SK-N-MC (cell line): ENCODE results near the gene CSF1R.
"Not testable (repeated sequence)": the region's sequence is repeated elsewhere in the genome, so short reads cannot be mapped to it uniquely, and the experiment has no call there.

ENCODE experiments used
- DNase-seq: peaks from one replicate; pipeline ENCODE4 v3.0.0-alpha.2; 2011; ENCODE audit warnings: low read depth, low spot score
- H3K27ac ChIP-seq: fragments of 200-600 bp; sonication (generic); 2 replicates; pipeline ENCODE4 v1.5.1; 2016; ENCODE audit warnings: mixed run types
- H3K36me3 ChIP-seq: fragments of 200-600 bp; sonication (generic); 2 replicates; pipeline ENCODE4 v1.6.1; 2017; ENCODE audit warnings: antibody characterized with exemption, low read length, mixed read lengths; ENCODE audit not compliant: insufficient read depth
- H3K4me3 ChIP-seq: fragments of 200-600 bp; sonication (generic); 2 replicates; pipeline ENCODE4 v1.5.1; 2016
- H3K9ac ChIP-seq: fragments of 200-600 bp; sonication (generic); 2 replicates; pipeline ENCODE4 v1.8.0; 2017; ENCODE audit warnings: mixed run types, mixed read lengths; ENCODE audit not compliant: insufficient read length
- H3K9me3 ChIP-seq: fragments of 200-600 bp; sonication (generic); 2 replicates; pipeline ENCODE4 v1.6.1; 2017; ENCODE audit warnings: low read depth, mild to moderate bottlenecking, antibody characterized with exemption, low read length, moderate library complexity, mixed read lengths
- EZH2 ChIP-seq: fragments of 200-600 bp; sonication (generic); IDR thresholded peaks from one replicate; pipeline ENCODE4 v1.6.1; 2017; ENCODE audit warnings: antibody characterized with exemption
- FOXP2 ChIP-seq: optimal IDR thresholded peaks from 2 replicates; pipeline ENCODE3; 2011; ENCODE audit warnings: mild to moderate bottlenecking, moderate library complexity; ENCODE audit not compliant: insufficient read depth; ENCODE audit errors: extremely low read length, control extremely low read depth
- POLR2AphosphoS5 ChIP-seq: IDR thresholded peaks from 2 replicates; pipeline ENCODE4 v1.6.1; 2012; ENCODE audit warnings: mild to moderate bottlenecking, low read depth, low read length, borderline replicate concordance

Gene CSF1R

DNA sequence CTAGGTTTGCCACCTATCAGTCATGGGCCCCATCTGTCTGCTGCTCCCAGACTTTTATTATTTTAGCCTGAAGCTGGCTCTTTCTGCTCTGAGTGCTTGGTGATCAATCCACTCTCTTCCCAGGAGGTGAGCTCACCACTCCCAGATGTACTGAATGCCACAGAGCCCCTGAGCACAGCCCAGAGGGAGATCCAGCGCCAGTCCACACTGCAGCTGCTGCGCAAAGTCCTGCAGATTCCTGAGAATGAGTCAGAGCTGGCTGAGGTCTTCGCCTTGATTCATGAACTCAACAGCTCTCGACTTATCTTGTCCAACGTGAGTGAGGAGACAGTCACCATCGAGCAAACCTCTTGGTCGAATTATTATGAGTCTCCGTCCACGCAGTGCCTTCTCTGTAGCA lies 49.8 kb downstream of the CSF1R start:
- no peak overlapping the region for H3K4me3 ChIP-seq
- no peak for DNase-seq
- H3K9me3 ChIP-seq, result no peaks in the 10 kb centered on the region
- no peak overlapping the region for H3K27ac ChIP-seq
- no peak overlapping the region for H3K9ac ChIP-seq
- H3K36me3 ChIP-seq, result peaks cover 93% of the 10 kb centered on the region
- no peak for TF ChIP-seq POLR2AphosphoS5
- no peak for TF ChIP-seq FOXP2
- no peak for TF ChIP-seq EZH2

DNA sequence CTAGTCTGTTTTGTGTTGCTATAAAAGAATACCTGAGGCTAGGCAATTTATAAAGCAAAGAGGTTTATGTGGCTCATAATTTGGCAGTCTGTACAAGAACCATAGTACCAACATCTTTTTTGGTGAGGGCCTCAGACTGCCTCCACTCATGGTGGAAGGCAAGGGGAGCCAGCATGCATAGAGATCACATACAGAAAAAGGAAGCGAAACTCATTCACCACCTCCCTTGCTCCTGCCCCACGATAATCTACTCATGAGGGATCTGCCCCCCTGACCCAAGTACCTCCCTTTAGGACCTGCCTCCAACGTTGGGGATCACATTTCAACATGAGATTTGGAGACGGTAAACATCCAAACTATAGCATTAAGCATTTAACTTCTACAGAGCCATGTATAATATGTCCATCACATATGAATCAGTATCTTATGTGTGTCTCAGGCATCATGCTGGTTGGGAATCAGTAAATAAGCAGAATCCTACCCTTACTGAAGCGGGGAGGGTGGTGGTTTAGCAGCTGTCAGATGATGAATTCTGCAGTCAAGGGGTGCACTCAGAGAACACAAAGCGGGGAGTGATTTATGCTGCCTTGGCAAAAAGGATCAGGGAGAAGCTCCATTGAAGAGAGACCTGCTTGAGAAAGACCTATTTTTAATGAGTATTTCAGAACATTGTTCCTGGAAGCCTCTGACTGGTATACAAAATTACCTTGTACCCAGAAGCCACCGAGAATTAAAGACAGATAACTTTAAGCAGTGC lies 51.0 kb downstream of the CSF1R start:
- Histone ChIP-seq H3K4me3 (no peak overlapping the region), H3K9ac (no peak overlapping the region), H3K36me3 (peaks cover 93% of the 10 kb centered on the region), H3K9me3 (no peaks in the 10 kb centered on the region), H3K27ac (no peak overlapping the region)
- no peak for DNase-seq
- no peak for TF ChIP-seq EZH2
- no peak for TF ChIP-seq POLR2AphosphoS5
- TF ChIP-seq FOXP2, result no peak

DNA sequence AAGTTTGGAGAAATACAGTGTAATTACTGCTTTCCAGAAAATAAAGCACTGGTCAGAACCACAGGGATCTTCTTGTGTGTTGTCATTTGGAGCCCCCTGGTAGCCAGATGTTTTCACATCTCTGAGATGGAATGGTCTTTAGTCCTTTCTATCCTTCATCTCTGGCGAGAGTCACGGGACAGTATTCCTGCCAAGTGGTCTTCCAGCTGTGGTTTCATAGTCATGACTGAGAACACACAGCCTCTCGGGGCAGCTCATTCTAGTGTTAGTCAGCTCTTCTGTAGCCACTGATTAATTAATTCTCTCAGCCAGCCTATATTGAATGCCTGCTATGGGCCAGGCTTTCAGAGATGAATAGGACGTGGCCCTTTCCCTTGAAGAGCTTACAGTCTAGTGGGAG lies 51.7 kb downstream of the CSF1R start:
- TF ChIP-seq EZH2 (no peak), FOXP2 (no peak)
- no peak for DNase-seq
- Histone ChIP-seq H3K4me3 (no peak overlapping the region), H3K27ac (no peak overlapping the region), H3K36me3 (peaks cover 92% of the 10 kb centered on the region), H3K9ac (no peak overlapping the region), H3K9me3 (no peaks in the 10 kb centered on the region)

DNA sequence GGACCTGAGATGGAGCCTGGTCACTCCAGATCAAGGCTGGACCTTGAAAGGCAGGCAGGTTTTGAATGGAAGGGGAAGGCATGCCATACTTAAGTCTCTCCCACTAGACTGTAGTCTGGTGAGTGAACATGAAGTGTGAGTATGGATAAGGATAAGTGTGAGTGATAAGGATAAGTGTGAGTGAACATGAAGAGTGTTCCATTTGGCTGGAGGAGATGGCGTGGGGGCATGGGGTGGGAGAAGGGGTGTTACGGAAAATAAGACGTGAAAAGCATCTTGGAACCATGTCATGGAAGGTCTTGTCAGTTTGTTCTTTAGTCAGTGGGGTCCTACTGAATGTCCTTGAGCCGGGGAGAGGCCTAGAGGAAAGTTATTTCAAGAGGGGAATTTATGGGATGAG lies 53.0 kb downstream of the CSF1R start:
- no peaks in the 10 kb centered on the region for H3K9me3 ChIP-seq
- no peak for DNase-seq
- TF ChIP-seq FOXP2 (no peak), POLR2AphosphoS5 (no peak), EZH2 (no peak)
- H3K9ac ChIP-seq, result no peak overlapping the region
- no peak overlapping the region for H3K4me3 ChIP-seq
- no peak overlapping the region for H3K27ac ChIP-seq
- H3K36me3 ChIP-seq, result peaks cover 91% of the 10 kb centered on the region

DNA sequence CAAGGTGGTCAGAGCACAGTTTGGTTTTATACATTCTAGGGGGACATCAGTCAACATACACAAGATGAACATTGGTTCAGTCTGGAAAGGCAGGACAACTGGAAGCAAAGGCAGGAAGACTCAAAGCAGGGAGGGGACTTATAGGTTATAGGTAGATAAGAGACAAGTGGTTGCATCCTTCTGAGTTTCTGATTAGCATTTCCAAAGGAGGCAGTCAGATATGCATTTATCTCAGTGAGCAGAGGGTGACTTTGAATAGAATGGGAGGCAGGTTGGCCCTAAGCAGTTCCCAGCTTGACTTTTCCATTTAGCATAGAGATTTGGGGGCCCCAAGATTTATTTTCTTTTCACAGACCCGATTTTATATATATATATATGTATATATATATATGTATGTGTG lies 58.3 kb downstream of the CSF1R start:
- H3K9me3 ChIP-seq, DNase-seq, H3K27ac ChIP-seq, H3K9ac ChIP-seq, H3K4me3 ChIP-seq: not testable (repeated sequence)
- peaks cover 86% of the 10 kb centered on the region for H3K36me3 ChIP-seq

DNA sequence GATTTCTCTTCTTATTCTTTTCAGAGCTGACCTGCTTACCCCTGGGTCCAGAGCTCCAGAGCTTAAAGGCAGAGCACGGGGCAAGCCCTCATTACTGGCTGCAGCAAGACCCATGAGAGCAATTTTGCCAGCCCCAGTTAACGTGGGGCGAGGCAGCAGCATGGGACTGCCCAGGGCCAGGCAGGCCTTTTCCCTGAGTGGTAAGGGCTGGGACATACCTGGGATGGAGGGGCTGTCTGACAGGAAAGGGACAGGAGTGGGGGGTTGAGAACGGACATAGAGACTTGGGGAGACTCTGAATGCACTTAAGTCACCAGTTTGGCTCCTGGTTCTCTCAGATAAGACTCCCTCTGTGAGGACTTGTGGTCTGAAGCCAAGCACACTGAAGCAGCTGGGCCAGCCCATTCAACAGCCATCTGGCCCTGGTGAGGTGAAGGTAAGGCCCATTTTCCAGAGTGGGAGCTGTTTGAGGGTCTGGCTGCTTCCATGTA lies 59.6 kb downstream of the CSF1R start:
- H3K4me3 ChIP-seq, result no peak overlapping the region
- H3K36me3 ChIP-seq, result peaks cover 77% of the 10 kb centered on the region
- H3K9me3 ChIP-seq, result no peaks in the 10 kb centered on the region
- TF ChIP-seq POLR2AphosphoS5, result no peak
- no peak for TF ChIP-seq FOXP2
- no peak for TF ChIP-seq EZH2
- no peak for DNase-seq
- no peak overlapping the region for H3K9ac ChIP-seq
- H3K27ac ChIP-seq, result no peak overlapping the region

DNA sequence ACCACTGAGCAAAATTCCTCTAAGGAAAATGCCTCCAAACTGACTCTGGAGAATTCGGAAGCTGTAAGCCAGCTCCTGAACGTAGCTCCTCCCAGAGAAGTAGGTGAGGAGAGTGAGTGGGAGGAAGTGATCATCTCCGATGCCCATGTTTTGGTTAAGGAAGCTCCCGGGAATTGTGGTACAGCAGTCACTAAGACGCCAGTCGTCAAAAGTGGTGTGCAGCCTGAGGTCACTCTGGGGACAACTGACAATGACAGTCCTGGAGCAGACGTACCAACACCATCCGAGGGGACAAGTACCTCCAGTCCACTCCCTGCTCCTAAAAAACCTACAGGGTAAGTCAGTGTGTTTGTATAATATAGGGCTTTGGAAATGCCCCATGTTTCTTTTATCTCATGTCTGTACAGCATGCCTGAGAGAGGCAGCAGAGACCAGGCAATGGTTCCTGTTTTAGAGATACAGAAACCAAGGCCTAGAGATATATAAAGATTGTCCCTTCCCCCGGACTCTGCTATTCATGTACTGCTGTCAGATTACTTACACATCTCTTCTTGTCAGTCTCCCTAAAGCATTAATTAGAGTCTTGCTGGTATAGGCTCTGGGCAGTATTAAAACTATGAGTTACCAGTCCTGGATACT lies 61.9 kb downstream of the CSF1R start:
- H3K9ac ChIP-seq, result no peak overlapping the region
- DNase-seq, result no peak
- peaks cover 80% of the 10 kb centered on the region for H3K36me3 ChIP-seq
- no peak overlapping the region for H3K4me3 ChIP-seq
- no peak overlapping the region for H3K27ac ChIP-seq
- H3K9me3 ChIP-seq, result no peaks in the 10 kb centered on the region
- TF ChIP-seq EZH2, result no peak
- no peak for TF ChIP-seq FOXP2
- no peak for TF ChIP-seq POLR2AphosphoS5

DNA sequence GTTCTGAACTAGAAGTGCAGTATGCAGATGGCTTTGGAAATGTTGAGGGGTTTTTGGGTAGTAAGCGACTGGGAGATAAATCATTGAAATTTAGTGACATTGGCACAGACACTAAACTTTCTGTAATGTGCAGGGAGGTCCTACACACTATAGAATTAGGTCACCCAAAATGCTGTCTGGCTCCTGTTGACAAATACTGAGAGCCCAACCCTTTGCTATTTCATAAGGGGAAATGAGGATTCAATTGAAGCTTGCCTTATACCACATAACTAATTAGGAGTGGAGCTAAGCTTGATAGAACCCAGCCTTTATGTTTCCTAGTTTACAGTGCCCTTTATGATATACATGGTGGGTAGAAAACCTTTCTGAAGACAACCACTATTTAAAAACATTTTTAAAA lies 63.2 kb downstream of the CSF1R start:
- Histone ChIP-seq H3K36me3 (peaks cover 84% of the 10 kb centered on the region), H3K4me3 (no peak overlapping the region), H3K9me3 (no peaks in the 10 kb centered on the region), H3K9ac (no peak overlapping the region), H3K27ac (no peak overlapping the region)
- TF ChIP-seq POLR2AphosphoS5, result no peak
- TF ChIP-seq FOXP2, result no peak
- TF ChIP-seq EZH2, result no peak
- no peak for DNase-seq

DNA sequence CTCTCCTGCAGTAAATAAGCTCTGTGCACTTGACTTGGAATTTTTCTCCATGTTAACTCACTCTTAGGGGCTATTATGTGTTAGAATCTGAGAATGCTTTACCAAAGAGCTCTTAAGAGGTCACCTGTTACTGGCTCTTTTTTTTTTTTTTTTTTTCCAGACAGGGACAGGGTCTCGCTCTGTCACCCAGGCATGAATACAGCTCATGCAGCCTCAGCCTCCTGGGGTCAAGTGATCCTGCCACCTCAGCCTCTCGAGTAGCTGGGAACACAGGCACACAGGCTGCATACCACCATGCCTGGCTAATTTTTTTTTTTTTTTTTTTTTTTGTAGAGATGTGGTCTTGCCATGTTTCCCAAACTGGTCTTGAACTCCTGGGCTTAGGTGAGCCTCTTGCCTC lies 63.7 kb downstream of the CSF1R start:
- TF ChIP-seq POLR2AphosphoS5 (no peak), EZH2 (no peak), FOXP2 (no peak)
- H3K36me3 ChIP-seq, result peaks cover 85% of the 10 kb centered on the region
- no peaks in the 10 kb centered on the region for H3K9me3 ChIP-seq
- no peak overlapping the region for H3K9ac ChIP-seq
- DNase-seq, result no peak
- no peak overlapping the region for H3K4me3 ChIP-seq
- H3K27ac ChIP-seq, result no peak overlapping the region
